Left kidney (tissue), 2 donors: ENCODE data around the gene AP1M2. TPM values are rescaled to one million over a fixed set of nuclear protein-coding genes. Genes with fewer than 3 reads are reported as not detected.
"Not testable (repeated sequence)": the region's sequence is repeated elsewhere in the genome, so short reads cannot be mapped to it uniquely, and the experiment has no call there.

Source experiments
- DNase-seq: peaks from one replicate; pipeline ENCODE4 v3.0.0-alpha.2; 2013
- polyA plus RNA-seq: library from polyadenylated mRNA; unstranded; fragments of 120-200 nt; gene quantifications from one replicate; pipeline ENCODE4 v1.2.1, GENCODE V29; 2013; ENCODE audit not compliant: insufficient read length

Gene AP1M2
- polyA plus RNA-seq, 1 donor: 35.5 TPM

DNA sequence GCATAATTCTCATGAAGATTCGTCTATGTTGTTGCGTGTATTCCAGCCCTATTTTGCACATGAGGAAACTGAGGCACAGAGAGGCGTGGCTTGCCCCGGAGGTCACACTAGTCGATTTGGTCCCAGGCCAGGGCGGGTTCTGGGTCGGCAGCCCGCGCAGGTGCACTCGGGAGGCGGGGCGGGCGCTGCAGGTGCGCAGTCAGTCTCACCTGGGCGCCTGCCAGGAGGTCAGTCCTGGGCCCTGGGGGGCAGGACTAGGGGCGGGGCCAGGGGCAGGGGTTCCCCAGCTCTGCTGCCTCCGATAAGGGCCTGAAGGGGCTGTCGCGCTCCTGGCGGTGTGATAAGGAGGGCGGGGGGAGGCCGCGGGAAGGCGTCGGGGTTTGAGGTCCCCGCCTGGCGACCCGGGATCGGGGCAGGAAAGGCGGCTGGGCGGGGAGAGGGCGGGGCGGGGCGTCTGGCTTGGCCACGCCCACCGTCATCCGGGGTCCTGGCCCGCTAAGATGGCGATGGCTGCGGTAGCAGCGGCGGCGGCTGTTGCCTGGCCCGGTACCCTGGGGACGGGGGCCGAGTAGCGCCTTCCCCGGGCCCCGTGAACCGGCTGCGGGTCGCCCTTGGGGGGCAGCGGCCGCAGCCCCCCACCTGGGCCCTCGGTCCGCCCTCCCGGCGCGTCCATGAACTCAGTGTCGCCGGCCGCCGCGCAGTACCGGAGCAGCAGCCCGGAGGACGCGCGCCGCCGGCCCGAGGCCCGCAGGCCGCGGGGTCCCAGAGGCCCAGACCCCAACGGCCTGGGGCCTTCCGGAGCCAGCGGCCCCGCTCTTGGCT lies 43.5 kb downstream of the AP1M2 start, which contains the start of gene ATG4D:
ATG4D (plus strand) TSS at position 485 of the 822 bp plus-strand sequence; CDS start at position 672, 187 bp downstream.
- DNase-seq: peak; percentile 71

- no peak for DNase-seq
Observed at GRCh38 chr19:10543059-10543419, 44.1 kb downstream of the AP1M2 start.

DNA sequence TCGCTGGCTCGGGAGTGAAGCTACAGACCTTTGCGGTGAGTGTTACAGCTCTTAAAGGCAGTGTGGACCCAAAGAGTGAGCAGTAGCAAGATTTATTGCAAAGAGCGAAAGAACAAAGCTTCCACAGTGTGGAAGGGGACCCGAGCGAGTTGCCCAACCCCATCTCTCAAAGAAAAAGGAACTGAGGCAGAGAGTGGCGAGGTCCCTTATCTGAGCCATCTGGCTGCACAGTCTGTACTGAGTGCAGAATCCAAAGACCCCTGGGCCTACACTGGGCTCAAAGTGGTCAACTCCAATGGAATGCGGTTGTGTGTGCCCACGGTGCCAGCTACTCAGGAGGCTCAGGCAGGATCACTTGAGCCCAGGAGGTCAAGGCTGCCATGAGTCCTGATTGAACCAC lies 48.1 kb downstream of the AP1M2 start:
- not testable (repeated sequence) for DNase-seq

DNA sequence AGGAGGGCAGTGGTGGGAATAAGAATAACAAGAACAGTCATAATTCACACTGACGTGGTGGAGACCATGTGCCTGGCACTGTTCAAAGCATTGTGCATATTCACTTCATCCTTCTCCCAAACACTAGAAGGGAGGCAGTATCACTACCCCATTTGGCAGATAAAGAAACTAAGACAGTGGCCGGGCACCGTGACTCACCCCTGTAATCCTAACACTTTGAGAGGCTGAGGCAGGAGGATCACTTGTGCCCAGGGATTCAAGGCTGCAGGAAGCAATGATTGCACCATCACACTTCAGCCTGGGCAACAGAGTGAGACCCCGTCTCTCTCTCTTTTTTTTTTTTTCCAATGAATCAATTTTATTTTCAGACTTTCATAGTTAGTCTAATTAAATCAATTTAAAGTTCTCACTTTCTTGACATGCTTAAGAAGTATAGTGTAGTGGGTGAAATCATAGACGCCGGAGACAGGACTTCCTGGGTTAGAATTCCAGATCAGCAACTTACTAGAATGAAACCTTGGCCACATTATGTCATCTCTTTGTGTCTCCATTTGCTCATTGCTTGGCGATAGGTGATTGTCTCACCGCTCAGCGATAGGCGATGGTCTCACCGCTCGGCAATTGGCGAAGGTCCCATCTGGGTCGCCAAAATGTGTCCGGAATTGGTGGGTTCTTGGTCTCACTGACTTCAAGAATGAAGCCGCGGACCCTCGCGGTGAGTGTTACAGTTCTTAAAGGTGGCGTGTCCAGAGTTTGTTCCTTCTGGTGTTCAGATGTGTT lies 48.7 kb downstream of the AP1M2 start:
- no peak for DNase-seq

DNA sequence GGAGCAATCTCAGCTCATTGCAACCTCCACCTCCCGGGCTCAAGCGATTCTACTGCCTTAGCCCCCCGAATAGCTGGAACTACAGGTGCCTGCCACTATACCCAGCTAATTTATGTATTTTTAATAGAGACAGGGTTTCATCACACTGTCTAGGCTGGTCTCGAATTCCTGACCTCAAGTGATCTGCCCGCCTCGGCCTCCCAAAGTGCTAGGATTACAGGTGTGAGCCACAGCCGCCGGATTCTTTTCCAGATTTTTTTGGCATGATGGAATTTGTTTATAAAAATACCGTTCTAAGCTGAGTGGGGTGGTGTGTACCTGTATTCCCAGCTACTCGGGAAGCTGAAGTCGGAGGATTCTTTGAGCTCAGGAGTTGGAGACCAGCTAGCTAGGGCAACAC lies 49.4 kb downstream of the AP1M2 start:
- DNase-seq: no peak

DNA sequence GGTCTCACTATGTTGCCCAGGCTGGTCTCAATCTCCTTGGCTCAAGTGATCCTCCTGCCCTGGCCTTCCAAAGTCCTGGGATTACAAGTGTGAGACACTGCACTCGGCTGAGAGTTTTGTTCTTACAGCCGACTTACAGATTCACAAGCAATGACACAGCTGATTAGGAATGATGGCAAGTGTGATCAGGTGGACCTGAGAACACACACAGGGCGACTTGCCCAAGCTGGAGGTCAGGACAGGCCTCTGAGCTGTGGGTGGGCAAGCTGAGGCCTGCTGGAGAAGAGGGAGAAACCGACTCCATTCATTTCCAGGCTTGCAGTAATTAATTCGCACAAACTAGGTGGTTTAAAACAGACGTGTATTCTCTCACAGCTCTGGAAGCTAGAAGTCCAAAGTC lies 51.5 kb downstream of the AP1M2 start:
- no peak for DNase-seq

DNA sequence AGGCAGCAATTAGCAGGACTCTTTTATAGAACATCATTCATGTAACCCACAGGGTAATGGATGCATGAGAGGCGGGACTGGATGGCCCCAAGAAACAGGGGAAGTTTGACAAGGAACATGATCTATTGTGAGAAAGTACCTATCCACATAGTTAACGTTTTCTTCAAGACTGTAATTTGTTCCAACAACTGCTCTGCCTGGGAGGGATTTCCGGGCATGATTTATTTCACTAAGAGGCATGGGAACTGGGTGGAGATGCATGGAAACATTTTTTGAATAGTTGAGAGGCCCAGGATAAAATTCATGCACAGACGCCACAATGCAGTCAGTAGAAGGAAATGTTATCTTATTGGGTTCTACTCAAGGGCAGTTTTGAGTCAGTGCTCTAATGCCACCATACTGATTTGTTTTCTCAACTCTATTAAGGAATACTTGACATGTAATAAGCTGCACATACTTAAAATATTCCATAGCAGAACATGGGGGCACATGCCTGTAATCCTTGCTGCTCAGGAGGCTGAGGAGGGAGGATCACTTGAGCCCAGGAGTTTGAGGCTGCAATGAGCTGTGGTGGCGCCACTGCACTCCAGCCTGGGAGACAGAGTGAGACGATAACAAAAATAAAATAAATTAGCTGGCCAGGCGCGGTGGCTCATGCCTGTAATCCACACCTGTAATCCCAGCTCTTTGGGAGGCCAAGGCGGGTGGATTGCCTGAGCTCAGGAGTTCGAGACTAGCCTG lies 53.3 kb downstream of the AP1M2 start:
- peak; percentile 17 for DNase-seq

GRCh38 chr19:10532457-10532856 lies 54.7 kb downstream of the AP1M2 start:
- DNase-seq: no peak

DNA sequence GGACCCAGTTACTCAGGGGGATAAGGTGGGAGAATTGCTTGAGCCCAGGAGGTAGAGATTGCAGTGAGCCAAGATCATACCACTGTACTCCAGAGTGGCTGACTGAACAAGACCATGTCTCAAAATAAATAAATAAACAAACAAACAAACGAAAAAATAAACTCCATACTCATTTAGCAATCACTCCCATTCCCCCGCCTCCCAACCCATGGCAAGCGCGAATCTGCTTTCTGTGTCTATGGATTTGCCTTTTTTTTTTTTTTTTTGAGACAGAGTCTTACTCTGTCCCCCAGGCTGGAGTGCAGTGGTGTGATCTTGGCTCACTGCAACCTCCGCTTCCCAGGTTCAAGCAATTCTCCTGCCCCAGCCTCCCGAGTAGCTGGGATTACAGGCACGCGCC lies 60.2 kb downstream of the AP1M2 start:
- not testable (repeated sequence) for DNase-seq

GRCh38 chr19:10525636-10526035 lies 61.5 kb downstream of the AP1M2 start:
- DNase-seq: no peak

DNA sequence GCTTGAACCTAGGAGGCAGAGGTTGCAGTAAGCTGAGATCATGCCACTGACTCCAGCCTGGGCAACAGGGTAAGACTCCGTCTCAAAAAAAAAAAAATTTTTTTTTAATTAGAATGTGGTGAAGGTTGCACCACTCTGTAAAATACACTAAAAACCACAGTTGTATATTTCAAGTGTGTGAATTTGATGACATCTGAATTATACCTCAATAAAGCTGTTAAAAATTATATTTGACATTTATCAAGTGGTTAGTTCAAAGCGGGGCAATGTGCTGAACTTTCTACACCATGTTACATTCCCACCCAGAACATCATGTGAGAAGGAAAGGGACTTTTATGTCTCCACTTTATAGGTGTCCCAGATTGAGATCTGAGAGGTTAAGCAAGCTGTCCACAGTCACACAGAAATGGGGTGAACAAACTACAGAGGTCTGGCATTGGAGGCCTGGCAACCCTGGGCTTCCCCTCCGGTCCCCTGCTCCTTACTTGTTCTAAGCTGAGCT lies 63.9 kb downstream of the AP1M2 start:
- no peak for DNase-seq

Other genes with a start within 250 kb of the AP1M2 start
- 8.1 TPM for gene ICAM3, start 247.7 kb downstream of the AP1M2 start, polyA plus RNA-seq
- gene TYK2, start 206.7 kb downstream of the AP1M2 start, polyA plus RNA-seq: 133 TPM
- gene CDC37, start 183.8 kb downstream of the AP1M2 start, polyA plus RNA-seq: 141 TPM
- gene PDE4A, start 166.8 kb downstream of the AP1M2 start, polyA plus RNA-seq: 1.5 TPM
- gene KEAP1, start 84.0 kb downstream of the AP1M2 start, polyA plus RNA-seq: 74.0 TPM
- 0.57 TPM for gene S1PR5, start 69.9 kb downstream of the AP1M2 start, polyA plus RNA-seq
- gene ATG4D, start 43.4 kb downstream of the AP1M2 start, polyA plus RNA-seq: 26.8 TPM
- gene KRI1, start 21.3 kb downstream of the AP1M2 start, polyA plus RNA-seq: 42.2 TPM
- 8.5 TPM for gene CDKN2D, start 18.3 kb downstream of the AP1M2 start, polyA plus RNA-seq
- gene SLC44A2, start 38.2 kb upstream of the AP1M2 start, polyA plus RNA-seq: 180 TPM
- 358 TPM for gene ILF3, start 67.0 kb upstream of the AP1M2 start, polyA plus RNA-seq
- gene QTRT1, start 114.1 kb upstream of the AP1M2 start, polyA plus RNA-seq: 51.1 TPM
- gene DNM2, start 130.8 kb upstream of the AP1M2 start, polyA plus RNA-seq: 155 TPM
- gene TMED1, start 248.9 kb upstream of the AP1M2 start, polyA plus RNA-seq: 45.8 TPM